Globus pallidus (tissue), 1 donor: Measurements from ENCODE around the gene CNFN.
A peak's percentile ranks its signal among the peaks of the same experiment; 100 is the strongest.

Experiments used
- DNase-seq: peaks from one replicate; pipeline ENCODE4 v3.0.0-alpha.2; 2015; ENCODE audit warnings: low spot score

The CNFN gene

DNA sequence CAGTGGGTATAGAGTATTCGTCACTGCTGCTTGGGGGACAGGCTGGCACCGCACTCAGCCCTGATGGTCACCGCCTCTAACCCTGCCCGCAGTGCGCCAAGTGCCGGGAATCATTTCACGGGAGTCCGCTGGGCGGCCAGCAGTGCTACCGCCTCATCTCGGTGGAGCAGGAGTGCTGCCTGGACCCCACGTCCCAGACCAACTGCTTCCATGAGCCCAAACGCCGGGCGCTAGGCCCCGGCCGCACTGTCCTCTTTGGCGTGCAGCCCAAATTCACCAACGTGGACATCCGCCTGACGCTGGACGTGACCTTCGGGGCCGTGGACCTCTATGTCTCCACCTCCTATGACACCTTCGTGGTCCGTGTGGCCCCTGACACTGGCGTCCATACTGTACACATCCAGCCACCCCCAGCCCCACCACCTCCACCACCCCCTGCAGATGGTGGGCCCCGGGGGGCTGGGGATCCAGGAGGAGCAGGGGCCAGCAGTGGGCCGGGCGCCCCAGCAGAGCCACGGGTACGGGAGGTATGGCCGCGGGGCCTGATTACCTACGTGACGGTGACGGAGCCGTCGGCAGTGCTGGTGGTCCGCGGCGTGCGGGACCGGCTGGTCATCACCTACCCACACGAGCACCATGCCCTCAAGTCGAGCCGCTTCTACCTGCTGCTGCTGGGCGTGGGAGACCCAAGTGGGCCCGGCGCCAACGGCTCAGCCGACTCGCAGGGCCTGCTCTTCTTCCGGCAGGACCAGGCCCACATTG lies 14.5 kb downstream of the CNFN start:
- no peak for DNase-seq

DNA sequence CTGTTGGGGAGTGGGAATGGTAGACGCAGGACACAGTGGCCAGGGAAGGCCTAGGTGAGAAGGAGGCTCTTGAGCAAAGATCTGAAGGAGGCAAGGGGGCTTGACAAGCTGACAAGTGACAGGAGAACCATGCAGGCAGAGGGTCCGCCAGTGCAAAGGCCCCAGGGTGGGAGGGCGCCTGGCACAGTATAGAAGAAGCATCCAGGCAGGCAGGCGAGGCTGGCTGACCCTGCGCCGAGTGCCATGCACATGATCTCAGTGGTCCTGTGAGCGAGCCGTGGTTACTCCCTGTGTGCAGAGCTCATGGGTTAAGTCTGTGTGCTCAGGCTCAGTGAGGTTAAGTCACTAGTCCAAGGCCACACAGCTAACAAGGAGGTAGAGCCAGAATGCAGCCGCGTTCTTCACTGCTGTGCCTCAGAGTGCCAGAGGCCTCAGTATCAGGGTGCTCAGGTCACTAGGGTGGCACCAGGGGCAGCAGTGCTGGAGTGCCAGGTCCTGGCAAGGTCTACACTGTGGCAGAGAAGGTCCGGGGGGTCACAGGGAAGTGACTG lies 15.2 kb downstream of the CNFN start:
- DNase-seq = no peak

DNA sequence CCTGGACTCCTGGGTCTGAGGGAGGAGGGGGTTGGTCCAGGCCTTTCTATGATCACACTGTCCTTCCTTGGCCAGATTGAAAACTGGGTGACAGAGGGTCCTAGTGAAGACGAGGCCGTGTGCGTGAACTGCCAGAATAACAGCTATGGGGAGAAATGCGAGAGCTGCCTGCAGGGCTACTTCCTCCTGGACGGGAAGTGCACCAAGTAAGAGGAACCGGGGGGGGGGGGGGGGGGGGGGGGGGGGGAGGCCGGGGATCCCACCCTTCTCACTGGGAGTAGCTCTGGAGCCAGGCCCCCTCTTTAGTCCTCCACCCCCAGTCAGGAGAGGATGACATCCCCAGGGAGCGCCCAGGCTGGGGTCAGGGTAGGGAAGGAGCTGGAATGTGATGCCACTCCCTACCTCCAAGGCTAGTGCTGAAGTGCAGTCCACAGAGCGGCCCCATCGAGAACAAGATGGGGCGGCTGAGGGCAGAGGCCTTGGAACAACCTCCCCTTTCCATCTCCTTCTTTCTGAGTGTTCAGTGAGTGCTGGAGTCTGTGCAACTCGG lies 19.4 kb downstream of the CNFN start:
- peak; percentile 19 for DNase-seq

DNA sequence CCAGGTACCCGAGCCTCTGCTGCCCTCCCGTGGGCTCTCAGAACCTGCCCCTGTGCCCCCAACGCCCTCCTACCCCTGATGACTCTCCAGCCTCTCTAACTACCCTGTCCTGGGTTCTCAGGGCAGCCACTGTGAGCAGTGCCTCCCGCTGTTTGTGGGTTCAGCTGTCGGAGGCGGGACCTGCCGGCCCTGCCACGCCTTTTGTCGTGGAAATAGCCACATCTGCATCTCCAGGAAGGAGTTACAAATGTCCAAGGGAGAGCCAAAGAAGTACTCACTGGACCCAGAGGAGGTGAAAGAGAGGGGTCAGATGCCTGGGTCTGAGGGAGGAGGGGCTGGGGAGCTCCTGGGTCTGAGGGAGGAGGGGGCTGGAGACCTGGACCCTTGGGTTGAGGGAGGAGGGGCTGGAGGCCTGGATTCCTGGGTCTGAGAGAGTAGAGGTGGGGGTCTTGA lies 20.0 kb downstream of the CNFN start:
- no peak for DNase-seq

DNA sequence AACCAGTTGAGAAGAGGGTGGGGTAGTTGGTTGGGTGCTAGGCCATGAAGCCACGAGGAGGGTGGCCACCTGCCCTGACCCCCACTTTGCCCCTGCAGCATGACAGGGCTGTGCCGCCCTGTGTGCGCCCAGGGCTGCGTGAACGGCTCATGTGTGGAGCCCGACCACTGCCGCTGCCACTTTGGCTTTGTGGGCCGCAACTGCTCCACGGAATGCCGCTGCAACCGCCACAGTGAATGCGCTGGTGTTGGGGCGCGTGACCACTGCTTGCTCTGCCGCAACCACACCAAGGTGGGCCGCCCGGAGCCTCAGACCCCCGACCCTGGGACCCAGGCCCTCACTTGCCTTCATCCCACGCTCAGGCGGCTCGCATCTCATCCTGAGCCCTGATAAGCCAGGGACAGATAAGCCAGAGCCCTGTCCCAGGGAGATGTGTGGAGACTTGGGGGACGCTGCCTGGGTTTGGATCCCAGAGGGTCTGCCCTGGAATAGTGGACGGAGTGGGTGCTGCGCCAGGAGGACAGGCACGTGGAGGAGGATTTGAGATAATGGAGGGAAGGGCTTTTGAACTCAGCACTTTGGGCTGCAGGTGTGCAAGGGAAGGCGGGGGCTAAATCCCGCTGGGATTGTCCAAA lies 20.5 kb downstream of the CNFN start:
- no peak for DNase-seq

DNA sequence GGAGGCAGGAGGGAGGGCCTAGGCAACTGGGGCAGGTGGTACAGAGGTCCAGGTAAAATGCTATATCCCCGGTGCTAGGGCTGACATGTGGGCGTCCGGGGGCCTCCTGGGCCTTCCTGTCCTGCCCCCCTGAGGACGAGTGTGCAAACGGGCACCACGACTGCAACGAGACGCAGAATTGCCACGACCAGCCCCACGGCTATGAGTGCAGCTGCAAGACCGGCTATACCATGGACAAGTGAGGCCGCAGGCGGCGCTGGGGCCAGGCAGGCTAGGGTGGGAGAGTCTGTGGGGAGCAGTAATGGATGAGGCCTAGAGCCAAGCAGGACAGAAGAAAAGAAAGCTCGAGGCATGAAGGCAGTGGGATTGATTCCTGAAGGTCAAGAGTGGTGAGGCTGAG lies 21.3 kb downstream of the CNFN start:
- no peak for DNase-seq

DNA sequence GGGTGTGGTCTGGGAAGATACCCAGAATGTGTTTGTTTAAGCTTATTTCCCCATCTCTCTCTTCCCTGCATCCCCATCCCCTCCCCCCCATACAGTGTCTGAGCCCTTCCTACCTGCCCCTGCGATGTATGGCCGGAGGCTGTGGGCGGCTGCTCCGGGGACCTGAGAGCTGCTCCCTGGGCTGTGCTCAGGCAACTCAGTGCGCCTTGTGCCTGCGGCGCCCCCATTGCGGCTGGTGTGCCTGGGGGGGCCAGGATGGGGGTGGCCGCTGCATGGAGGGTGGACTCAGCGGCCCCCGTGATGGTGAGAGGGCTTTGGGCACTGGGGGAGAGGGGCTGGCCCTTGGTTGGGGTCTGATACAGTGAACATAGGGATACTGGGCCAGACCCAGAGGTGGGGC lies 21.7 kb downstream of the CNFN start:
- no peak for DNase-seq

DNA sequence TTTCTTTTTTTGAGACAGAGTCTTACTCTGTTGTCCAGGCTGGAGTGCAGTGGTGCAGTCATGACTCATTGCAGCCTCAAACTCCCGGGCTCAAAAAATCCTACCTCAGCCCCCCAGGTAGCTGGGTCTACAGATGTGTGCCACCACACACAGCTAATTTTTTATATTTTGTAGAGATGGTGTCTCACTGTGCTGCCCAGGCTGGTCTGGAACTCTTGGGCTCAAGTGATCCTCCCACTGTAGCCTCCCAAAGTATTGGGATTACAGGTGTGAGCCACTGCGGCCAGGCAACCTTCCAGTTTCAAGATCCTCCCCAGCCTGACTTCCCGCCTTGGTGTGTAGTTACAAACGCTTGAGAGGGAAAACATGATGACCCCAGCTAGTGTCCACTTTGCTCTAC lies 22.2 kb downstream of the CNFN start:
- DNase-seq = no peak

DNA sequence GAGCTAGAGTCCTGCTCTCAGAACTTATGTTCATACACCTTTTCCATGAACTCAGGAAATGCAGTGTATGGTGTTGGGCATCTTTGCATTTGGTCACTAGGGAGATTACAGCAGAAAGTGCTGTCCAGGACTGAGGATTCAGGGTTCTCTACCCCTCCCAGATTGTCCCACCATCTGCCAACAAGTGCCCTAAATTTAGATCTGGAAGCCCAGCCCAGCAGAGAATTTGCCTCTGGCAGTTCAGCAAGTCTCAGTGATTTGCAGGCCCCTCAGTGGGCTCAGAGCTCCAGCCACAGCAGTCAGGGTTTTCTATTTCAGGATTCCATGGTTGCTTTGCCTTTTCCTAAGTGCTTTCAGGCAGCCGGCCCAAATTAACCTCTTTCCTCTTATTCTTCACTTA lies 23.4 kb downstream of the CNFN start:
- no peak for DNase-seq

DNA sequence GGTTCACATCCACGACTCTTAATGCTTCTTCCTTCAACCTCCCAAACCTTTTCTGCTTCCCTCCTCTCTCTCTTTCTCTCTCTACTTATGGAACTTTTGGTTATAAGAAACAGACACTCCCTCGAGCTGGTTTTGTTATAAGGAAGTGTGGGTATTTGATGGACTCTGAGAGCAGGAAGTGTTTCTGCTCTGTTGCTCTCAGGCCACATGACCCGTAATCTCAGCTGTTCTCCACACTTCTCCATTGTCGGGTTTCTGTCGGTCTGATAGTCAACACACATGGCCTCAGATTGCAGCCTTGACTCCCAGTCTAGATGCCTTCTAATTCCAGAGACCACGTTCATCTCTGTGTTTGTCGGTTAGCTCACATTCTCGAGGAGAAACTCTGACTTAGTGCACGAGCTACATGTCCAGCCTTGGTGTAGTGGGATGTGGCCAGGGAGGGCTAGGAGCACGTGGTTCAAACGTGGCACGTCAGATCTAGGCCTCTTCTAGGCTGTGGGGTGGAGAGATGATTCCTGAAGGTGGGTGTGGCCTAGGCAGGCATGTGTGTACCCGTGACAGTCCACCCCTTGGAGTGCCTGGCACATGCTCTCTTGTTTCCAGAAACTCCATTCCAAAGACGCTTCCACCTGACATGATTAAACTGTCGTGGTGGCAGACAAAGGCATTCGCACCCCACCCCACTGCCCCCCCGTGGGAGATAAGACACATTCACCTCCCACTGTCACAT lies 26.3 kb downstream of the CNFN start:
- peak; percentile 48 for DNase-seq

DNA sequence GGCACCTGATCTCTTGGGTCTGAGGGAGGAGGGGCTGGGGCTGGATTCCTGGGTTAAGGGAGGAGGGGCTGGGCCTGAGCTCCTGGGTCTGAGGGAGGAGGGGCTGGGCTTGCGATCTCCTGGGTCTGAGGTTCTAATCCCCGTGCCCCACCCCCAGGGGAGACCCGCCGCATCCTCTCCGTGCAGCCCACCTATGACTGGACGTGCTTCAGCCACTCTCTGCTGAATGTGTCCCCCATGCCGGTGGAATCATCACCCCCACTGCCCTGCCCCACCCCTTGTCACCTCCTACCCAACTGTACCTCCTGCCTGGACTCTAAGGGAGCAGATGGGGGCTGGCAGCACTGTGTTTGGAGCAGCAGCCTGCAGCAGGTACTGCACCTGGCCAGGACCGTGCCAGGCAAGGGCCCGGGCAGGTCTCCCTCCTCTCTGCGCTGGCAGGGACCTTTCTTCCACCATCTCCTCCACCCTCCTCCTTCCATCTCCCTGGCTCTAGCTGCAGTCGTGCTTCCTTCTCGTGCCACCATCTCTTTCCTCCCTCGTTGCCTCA lies 27.1 kb downstream of the CNFN start:
- DNase-seq = no peak

DNA sequence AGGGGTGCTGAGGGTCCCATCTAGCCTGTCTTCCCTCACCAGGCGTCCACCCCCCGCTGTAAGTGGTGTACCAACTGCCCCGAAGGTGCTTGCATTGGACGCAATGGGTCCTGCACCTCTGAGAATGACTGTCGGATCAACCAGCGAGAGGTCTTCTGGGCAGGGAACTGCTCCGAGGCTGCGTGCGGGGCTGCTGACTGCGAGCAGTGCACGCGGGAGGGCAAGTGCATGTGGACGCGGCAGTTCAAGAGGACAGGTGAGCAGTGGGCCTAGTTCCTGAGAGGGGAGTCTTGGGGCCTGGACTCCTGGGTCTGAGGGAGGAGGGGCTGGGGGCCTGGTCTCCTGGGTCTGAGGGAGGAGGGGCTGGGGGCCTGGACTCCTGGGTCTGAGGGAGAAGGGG lies 27.8 kb downstream of the CNFN start:
- DNase-seq = no peak

DNA sequence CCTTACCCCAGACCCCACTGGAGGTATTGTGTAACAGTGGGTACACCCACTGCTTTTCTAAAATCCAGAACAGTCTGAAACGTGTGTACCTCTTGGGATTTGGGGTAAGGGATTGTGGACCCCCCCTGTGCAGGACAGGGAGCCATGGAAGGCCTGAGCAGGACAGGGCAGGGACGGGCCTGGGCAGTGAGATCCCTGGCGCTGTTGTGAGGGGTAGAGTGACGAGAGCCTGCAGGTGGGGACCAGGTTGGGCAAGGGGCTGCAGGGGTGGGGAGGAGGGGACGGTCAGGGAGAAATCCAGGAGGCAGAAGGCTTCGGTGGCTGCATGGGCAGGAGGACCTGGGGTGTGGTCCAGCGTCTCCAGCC lies 28.6 kb downstream of the CNFN start:
- DNase-seq = no peak

DNA sequence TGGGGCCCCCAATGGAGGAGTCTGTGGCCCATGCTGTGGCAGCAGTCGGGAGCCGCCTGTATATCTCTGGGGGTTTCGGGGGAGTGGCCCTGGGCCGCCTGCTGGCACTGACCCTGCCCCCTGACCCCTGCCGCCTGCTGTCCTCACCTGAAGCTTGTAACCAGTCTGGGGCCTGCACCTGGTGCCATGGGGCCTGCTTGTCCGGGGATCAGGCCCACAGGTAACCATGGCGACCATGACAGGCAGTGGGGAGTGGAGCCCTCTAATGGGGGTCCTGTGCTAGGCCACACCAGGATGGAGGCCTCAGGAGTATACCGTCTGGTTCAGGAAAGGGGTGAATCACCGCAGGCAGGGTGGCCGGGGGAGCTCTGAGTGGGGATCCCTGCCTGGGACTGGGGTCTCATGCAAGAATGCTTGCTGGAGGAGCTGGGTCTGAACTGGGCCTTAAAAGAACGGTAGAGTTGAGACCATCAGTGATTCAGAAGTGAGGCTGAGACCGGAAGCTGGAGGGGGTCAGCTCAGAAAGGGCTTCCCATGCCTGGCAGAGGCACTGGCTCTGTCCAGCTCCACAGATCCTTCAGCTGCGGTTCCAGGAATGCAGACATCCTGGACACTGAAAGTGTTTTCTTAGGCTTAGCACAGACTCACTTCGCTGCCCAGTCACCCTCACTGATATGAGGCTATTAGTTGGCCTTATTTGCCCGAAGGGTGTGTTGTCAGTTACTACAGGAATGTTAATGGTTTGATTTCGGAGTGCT lies 29.1 kb downstream of the CNFN start:
- no peak for DNase-seq

DNA sequence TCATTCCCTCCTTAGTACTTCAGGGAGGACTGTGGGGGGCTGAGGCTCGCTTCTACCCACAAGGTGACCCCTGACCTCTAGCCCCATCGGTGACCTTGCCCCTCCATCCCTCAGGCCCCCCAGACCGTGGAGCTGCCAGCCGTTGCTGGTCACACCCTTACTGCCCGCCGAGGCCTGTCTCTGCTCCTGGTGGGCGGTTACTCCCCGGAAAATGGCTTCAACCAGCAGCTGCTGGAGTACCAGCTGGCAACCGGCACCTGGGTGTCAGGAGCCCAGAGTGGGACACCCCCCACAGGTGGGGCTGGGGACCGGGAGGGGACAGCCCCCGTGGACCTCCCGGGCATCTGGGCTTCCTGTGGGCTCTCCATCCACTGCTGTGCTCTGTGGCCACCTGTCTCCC lies 32.8 kb downstream of the CNFN start:
- DNase-seq = no peak

DNA sequence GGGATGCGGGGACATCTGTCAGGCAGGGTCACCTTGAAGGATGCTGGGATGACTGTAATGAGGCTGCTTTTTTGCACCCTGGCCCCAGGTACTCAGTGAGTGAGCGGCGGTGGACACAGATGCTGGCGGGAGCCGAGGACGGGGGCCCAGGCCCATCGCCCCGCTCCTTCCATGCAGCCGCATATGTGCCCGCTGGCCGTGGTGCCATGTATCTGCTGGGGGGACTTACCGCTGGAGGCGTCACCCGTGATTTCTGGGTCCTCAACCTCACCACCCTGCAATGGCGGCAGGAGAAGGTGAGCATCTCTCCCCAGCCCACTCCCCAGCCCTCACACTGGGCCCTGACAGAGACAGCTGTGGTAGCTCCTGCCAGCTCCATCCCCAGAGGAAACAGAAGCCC lies 33.4 kb downstream of the CNFN start:
- DNase-seq = no peak

DNA sequence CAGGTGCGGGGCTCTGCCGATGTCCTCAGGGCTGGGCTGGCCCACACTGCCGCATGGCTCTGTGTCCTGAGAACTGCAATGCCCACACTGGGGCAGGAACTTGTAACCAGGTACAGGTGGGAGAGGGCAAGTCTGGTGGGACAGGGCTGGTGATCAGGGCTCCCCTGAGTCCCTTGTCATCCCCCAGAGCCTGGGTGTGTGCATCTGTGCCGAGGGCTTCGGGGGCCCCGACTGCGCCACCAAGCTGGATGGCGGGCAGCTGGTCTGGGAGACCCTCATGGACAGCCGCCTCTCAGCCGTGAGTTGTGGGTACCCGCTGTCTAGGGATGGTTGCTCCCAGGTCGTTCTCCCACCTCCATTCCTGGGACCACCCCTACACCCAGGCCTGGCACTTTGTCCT lies 34.2 kb downstream of the CNFN start:
- no peak for DNase-seq

DNA sequence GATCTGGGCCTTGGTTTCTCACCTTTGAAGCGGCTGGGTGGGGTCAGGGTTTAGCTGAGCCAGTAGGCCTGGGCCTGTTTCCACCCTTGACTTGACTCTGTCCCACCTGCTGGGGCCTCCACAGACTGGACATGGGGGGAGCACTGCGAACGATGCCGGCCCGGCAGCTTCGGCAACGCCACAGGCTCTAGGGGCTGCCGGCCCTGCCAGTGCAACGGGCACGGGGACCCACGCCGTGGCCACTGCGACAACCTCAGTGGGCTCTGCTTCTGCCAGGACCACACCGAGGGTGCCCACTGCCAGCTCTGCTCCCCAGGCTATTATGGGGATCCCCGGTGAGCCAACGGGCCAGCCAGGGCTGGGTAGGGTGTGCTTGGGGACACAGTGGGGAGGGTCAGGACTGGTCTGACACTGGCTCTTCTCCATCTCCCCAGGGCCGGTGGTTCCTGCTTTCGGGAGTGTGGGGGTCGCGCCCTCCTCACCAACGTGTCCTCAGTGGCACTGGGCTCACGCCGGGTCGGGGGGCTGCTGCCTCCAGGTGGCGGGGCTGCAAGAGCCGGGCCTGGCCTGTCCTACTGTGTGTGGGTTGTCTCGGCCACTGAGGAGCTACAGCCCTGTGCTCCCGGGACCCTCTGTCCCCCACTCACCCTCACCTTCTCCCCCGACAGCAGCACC lies 36.6 kb downstream of the CNFN start:
- DNase-seq = no peak

DNA sequence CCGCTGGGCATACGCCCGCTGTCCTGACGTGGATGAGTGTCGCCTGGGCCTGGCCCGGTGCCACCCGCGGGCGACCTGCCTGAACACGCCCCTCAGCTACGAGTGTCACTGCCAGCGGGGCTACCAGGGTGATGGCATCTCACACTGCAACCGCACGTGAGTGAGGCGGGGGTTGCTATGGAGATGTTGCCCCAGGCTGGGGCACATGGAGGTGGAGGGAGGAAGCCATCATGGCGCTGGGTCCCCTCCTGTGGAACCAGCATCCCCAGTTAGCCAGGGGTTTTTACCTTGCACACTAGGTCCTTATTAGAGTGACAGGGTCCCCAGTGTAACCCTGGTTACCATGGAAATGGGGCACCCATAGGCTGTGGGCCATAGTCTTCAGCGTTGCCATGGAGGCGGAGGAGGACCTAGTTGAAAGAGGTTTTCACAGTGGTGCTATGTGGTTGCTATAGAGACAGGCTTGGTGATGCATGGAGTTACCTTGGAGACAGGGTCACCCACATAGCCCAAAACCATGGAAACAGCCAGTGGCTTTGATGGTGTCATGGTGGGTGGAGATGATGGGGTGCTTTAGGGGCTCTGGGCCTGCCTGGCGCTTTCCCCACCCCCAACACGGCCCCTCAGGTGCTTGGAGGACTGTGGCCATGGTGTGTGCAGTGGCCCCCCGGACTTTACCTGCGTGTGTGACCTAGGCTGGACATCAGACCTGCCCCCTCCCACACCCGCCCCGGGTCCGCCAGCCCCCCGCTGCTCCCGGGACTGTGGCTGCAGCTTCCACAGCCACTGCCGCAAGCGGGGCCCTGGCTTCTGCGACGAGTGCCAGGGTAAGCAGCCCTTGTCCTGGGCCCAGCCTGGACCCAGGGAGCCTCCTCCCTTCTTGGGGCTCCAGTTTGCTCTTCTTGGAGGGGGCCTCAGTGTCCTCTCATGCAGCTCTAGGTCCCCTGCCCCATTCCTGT lies 37.5 kb downstream of the CNFN start:
- peak; percentile 13 for DNase-seq
